Neural cell (in vitro differentiated cells): ENCODE results near the gene REPS2. TPM values are rescaled to one million over a fixed set of nuclear protein-coding genes. Genes with fewer than 3 reads are reported as not detected.
A peak's percentile ranks its signal among the peaks of the same experiment; 100 is the strongest.
"Not testable (repeated sequence)": the region's sequence is repeated elsewhere in the genome, so short reads cannot be mapped to it uniquely, and the experiment has no call there.

Experiments used
- H2AFZ ChIP-seq: fragments of 200-600, 300-800 bp; sonication (generic), shearing (Covaris generic); 2 replicates; pipeline ENCODE4 v1.6.0; 2014; ENCODE audit warnings: low read depth, mild to moderate bottlenecking, antibody characterized with exemption, low read length, moderate library complexity
- H3F3A ChIP-seq: fragments of 200-600 bp; shearing (Covaris generic); 2 replicates; pipeline ENCODE4 v1.6.1; 2016; ENCODE audit warnings: mild to moderate bottlenecking, moderate library complexity, mixed read lengths, antibody characterized with exemption, low read length; ENCODE audit not compliant: insufficient read depth, poor library complexity, severe bottlenecking
- H3K27ac ChIP-seq: fragments of 200-600, 300-800 bp; sonication (generic), shearing (Covaris generic); 2 replicates; pipeline ENCODE4 v1.5.1; 2014; ENCODE audit warnings: mild to moderate bottlenecking, low read length, moderate library complexity
- H3K27me3 ChIP-seq: fragments of 300-800, 200-600 bp; sonication (generic), shearing (Covaris generic); 2 replicates; pipeline ENCODE4 v1.6.0; 2014; ENCODE audit warnings: mild to moderate bottlenecking, low read depth, low read length, moderate library complexity; ENCODE audit not compliant: insufficient read depth
- H3K36me3 ChIP-seq: fragments of 300-800, 200-600 bp; sonication (generic), shearing (Covaris generic); 2 replicates; pipeline ENCODE4 v1.5.1; 2014; ENCODE audit warnings: mild to moderate bottlenecking, antibody characterized with exemption, low read length, moderate library complexity; ENCODE audit not compliant: insufficient read depth
- H3K4me2 ChIP-seq: fragments of 300-800, 200-600 bp; sonication (generic), shearing (Covaris generic); 2 replicates; pipeline ENCODE4 v1.6.0; 2014; ENCODE audit warnings: mild to moderate bottlenecking, low read length
- H3K4me3 ChIP-seq: fragments of 300-800, 200-600 bp; sonication (generic), shearing (Covaris generic); 2 replicates; pipeline ENCODE4 v1.5.1; 2014; ENCODE audit warnings: mild to moderate bottlenecking, low read length, moderate library complexity
- H3K79me2 ChIP-seq: fragments of 200-600 bp; shearing (Covaris generic); replicated peaks from 2 replicates; pipeline ENCODE4 v1.6.0; 2014; ENCODE audit warnings: mild to moderate bottlenecking, low read length, moderate library complexity; ENCODE audit not compliant: insufficient read depth
- H3K9ac ChIP-seq: fragments of 300-800, 200-600 bp; sonication (generic), shearing (Covaris generic); 2 replicates; pipeline ENCODE4 v1.6.1; 2016; ENCODE audit warnings: mild to moderate bottlenecking, low read length, mixed read lengths
- H3K9me2 ChIP-seq: fragments of 200-600 bp; shearing (Covaris generic); 2 replicates; pipeline ENCODE4 v1.6.1; 2016; ENCODE audit warnings: mild to moderate bottlenecking, low read length, mixed read lengths; ENCODE audit not compliant: insufficient read depth
- H3K9me3 ChIP-seq: fragments of 200-600, 300-800 bp; sonication (generic), shearing (Covaris generic); 2 replicates; pipeline ENCODE4 v1.6.1; 2016; ENCODE audit warnings: mild to moderate bottlenecking, mixed run types, low read length, moderate library complexity, mixed read lengths
- H4K20me1 ChIP-seq: fragments of 200-600 bp; shearing (Covaris generic); 2 replicates; pipeline ENCODE4 v1.6.1; 2016; ENCODE audit warnings: mild to moderate bottlenecking, mixed run types; ENCODE audit not compliant: insufficient read depth
- CTCF ChIP-seq: fragments of 450-650 bp; IDR thresholded peaks from 2 replicates; pipeline ENCODE4 v1.5.1; 2014; ENCODE audit warnings: antibody characterized with exemption, mild to moderate bottlenecking, moderate library complexity; ENCODE audit not compliant: poor library complexity, severe bottlenecking
- EP300 ChIP-seq: fragments of 450-650 bp; conservative IDR thresholded peaks from 2 replicates; pipeline ENCODE4 v1.6.1; 2014; ENCODE audit warnings: antibody characterized with exemption, mild to moderate bottlenecking, moderate library complexity; ENCODE audit not compliant: poor library complexity, severe bottlenecking
- EZH2 ChIP-seq: fragments of 200-600, 300-800 bp; shearing (Covaris generic), sonication (generic); IDR thresholded peaks from 2 replicates; pipeline ENCODE4 v1.6.1; 2014; ENCODE audit warnings: antibody characterized with exemption, low read length, borderline replicate concordance, mild to moderate bottlenecking; ENCODE audit not compliant: insufficient read depth, poor library complexity, severe bottlenecking
- MXI1 ChIP-seq: fragments of 450-650 bp; conservative IDR thresholded peaks from 2 replicates; pipeline ENCODE4 v1.6.1; 2014; ENCODE audit warnings: antibody characterized with exemption, mild to moderate bottlenecking; ENCODE audit not compliant: poor library complexity, severe bottlenecking
- POLR2AphosphoS5 ChIP-seq: IDR thresholded peaks from 2 replicates; pipeline ENCODE4 v1.6.1; 2012
- RAD21 ChIP-seq: fragments of 450-650 bp; conservative IDR thresholded peaks from 2 replicates; pipeline ENCODE4 v1.6.1; 2014; ENCODE audit warnings: antibody characterized with exemption, mild to moderate bottlenecking, moderate library complexity
- REST ChIP-seq: IDR thresholded peaks from 2 replicates; pipeline ENCODE4 v1.6.1; 2012; ENCODE audit warnings: borderline replicate concordance
- SMC3 ChIP-seq: fragments of 450-650 bp; conservative IDR thresholded peaks from 2 replicates; pipeline ENCODE4 v1.6.1; 2014; ENCODE audit warnings: antibody characterized with exemption, mild to moderate bottlenecking, moderate library complexity; ENCODE audit not compliant: poor library complexity
- TAF1 ChIP-seq: IDR thresholded peaks from 2 replicates; pipeline ENCODE4 v1.6.1; 2012; ENCODE audit warnings: low read depth
- polyA plus RNA-seq: library from polyadenylated mRNA; depleted of rRNA; stranded (reverse); fragments of >200 nt; gene quantifications from 2 replicates; pipeline ENCODE4 v1.2.3, GENCODE V29; 2014

The REPS2 gene
- polyA plus RNA-seq, 1 donor from 2014 or later, result 15.1 TPM

- H3K4me2 ChIP-seq, result no peak overlapping the region
- H3K36me3 ChIP-seq, result no peaks in the 10 kb centered on the region
- H4K20me1 ChIP-seq, result no peaks in the 10 kb centered on the region
- H2AFZ ChIP-seq, result no peak overlapping the region
- H3K9ac ChIP-seq, result no peak overlapping the region
- H3K79me2 ChIP-seq, result no peaks in the 10 kb centered on the region
- H3K9me3 ChIP-seq, result no peaks in the 10 kb centered on the region
- peak overlapping the region; percentile 68 for H3K27ac ChIP-seq
- peak; percentile 17 for TF ChIP-seq REST
- TF ChIP-seq POLR2AphosphoS5, result peak; percentile 13
- TF ChIP-seq MXI1, result no peak
- TF ChIP-seq RAD21, result no peak
- peak overlapping the region; percentile 31 for H3K4me3 ChIP-seq
- H3F3A ChIP-seq, result no peaks in the 10 kb centered on the region
- no peaks in the 10 kb centered on the region for H3K27me3 ChIP-seq
- no peaks in the 10 kb centered on the region for H3K9me2 ChIP-seq
Measured at GRCh38 chrX:16963216-16963615, 16.8 kb downstream of the REPS2 start.

GRCh38 chrX:16964976-16965375 lies 18.5 kb downstream of the REPS2 start:
- H3K27ac ChIP-seq, H3F3A ChIP-seq, H3K4me3 ChIP-seq, H3K4me2 ChIP-seq, H3K27me3 ChIP-seq, H3K9me2 ChIP-seq, H2AFZ ChIP-seq, H4K20me1 ChIP-seq, H3K79me2 ChIP-seq, H3K9ac ChIP-seq, H3K9me3 ChIP-seq, H3K36me3 ChIP-seq: not testable (repeated sequence)

- Histone ChIP-seq H3K4me3 (no peak overlapping the region), H3K9ac (no peak overlapping the region), H2AFZ (no peak overlapping the region), H3K27ac (no peak overlapping the region), H3F3A (no peaks in the 10 kb centered on the region), H3K9me3 (no peaks in the 10 kb centered on the region), H3K4me2 (no peak overlapping the region), H3K36me3 (no peaks in the 10 kb centered on the region), H3K79me2 (no peaks in the 10 kb centered on the region), H4K20me1 (no peaks in the 10 kb centered on the region), H3K9me2 (no peaks in the 10 kb centered on the region), H3K27me3 (no peaks in the 10 kb centered on the region)
- TF ChIP-seq MXI1, result no peak
- TF ChIP-seq EP300, result no peak
- TF ChIP-seq RAD21, result no peak
- no peak for TF ChIP-seq TAF1
- TF ChIP-seq SMC3, result no peak
- no peak for TF ChIP-seq POLR2AphosphoS5
- no peak for TF ChIP-seq CTCF
- TF ChIP-seq REST, result no peak
- TF ChIP-seq EZH2, result no peak
Measured at GRCh38 chrX:16966752-16967448, 20.4 kb downstream of the REPS2 start.

GRCh38 chrX:16968753-16969152 lies 22.3 kb downstream of the REPS2 start:
- not testable (repeated sequence) for H2AFZ ChIP-seq, H3K9me3 ChIP-seq, H3F3A ChIP-seq, H3K9ac ChIP-seq, H4K20me1 ChIP-seq, H3K36me3 ChIP-seq, H3K27me3 ChIP-seq, H3K4me2 ChIP-seq, H3K9me2 ChIP-seq, H3K79me2 ChIP-seq, H3K27ac ChIP-seq, H3K4me3 ChIP-seq
